Measurements from ENCODE around the gene KLF14.
"Not testable (repeated sequence)": the region's sequence is repeated elsewhere in the genome, so short reads cannot be mapped to it uniquely, and the experiment has no call there.

KLF14 gene

DNA sequence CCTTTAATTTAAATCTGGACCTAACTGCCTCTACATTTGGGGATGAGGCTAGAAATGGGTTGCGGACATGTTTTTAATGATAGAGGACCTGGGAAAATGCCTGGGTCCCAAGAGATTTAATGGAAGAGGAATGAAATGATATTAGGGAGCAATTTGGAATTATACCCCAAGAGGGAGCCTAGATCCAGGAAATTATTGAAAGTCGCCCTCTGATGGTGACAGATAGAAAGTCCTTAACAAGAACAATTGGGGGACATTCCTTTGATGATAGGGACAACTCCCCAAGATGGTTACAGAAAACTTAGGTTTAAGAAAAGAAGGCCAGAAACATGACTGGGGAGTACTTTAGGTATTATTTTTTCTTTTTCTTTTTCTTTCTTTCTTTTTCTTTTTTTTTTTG lies 38.2 kb downstream of the KLF14 start:
- H3K4me3 ChIP-seq (ENCODE audit: low read depth, low read length) = no peak overlapping the region
- peak; percentile 38; the same call in 1 of the 2 replicates for TF ChIP-seq CTCF (IDR thresholded peaks at IDR 0.05; ENCODE audit: borderline replicate concordance, insufficient read depth, low read depth, low read length)

DNA sequence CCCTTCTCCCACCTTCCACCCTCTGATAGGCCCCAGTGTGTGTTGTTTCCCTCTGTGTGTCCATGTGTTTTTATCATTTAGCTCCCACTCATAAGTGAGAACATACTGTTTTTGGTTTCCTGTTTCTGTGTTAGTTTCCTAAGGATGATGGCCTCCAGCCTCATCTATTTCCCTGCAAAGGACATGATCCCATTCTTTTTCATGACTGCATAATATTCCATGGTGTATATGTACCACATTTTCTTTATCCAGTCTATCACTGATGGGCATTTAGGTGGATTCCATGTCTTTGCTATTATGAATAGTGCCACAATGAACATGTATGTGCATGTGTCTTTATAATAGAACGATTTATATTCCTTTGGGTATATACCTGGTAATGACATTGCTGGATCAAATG lies 41.6 kb downstream of the KLF14 start:
- not testable (repeated sequence) for H3K4me3 ChIP-seq (ENCODE audit: low read depth, low read length)

- no peak overlapping the region for H3K4me3 ChIP-seq (ENCODE audit: low read depth, low read length)
- TF ChIP-seq CTCF (IDR thresholded peaks at IDR 0.05; ENCODE audit: borderline replicate concordance, insufficient read depth, low read depth, low read length) = no peak
Observed at GRCh38 chr7:130689683-130690082, 44.3 kb downstream of the KLF14 start.

GRCh38 chr7:130683026-130683425 lies 51.0 kb downstream of the KLF14 start:
- no peak for TF ChIP-seq CTCF (IDR thresholded peaks at IDR 0.05; ENCODE audit: borderline replicate concordance, insufficient read depth, low read depth, low read length)
- H3K4me3 ChIP-seq (ENCODE audit: low read depth, low read length) = no peak overlapping the region
